Left cardiac atrium (tissue), 4 donors: ENCODE results near the gene CD96. TPM values are rescaled to one million over a fixed set of nuclear protein-coding genes. Genes with fewer than 3 reads are reported as not detected.

ENCODE experiments used
- ATAC-seq, 2 donors: fragments of 200-7000 bp; cut with Tn5 transposase; one replicate each; pipeline ENCODE4 v1.9.1; 2020; ENCODE audit warnings: mild to moderate bottlenecking in 2 of 2, moderate library complexity in 2 of 2
- DNase-seq: peaks from one replicate; pipeline ENCODE4 v3.0.0-alpha.2; 2020
- intact Hi-C, 2 donors: fragments of 100-400 bp; cut with DNase I; formaldehyde crosslinking; loops; one replicate each; pipeline versions ENCODE4 v1.14.1 to v1.15.1; 2022 to 2023
- total RNA-seq, 2 donors: library from RNA; stranded (reverse); fragmentation: NEBNext Ultra II Directional; extraction: Animal tissue kit (Norgen Biotek cat#: 25700); gene quantifications; one replicate each; pipeline ENCODE4 v1.2.1, GENCODE V29; 2021
- donor health status: DM: no; HTN: yes; CAD: no.
- donor health status: DM: no; HTN: yes; CAD: no; lungs with severe emphysema.
- donor health status: DM: yes; HTN: yes; CAD: no.
- donor health status: Dilated cardiomyopathy.

The CD96 gene
- total RNA-seq, 2 donors from 2014 or later: 1.6 to 2.9 TPM

GRCh38 chr3:111589303-111590142 is 47.5 kb downstream of the CD96 start:
- no peak for DNase-seq
- intact Hi-C loops: no loop called here
- ATAC-seq: no peak

- DNase-seq (no peak), ATAC-seq (no peak)
- intact Hi-C loops: no loop called here
Observed at GRCh38 chr3:111590143-111590491, 48.1 kb downstream of the CD96 start.

GRCh38 chr3:111591555-111591954 is 49.6 kb downstream of the CD96 start:
- DNase-seq (no peak), ATAC-seq (no peak)
- intact Hi-C loops: no loop called here

- no peak for DNase-seq
- intact Hi-C loops: no loop called here
- ATAC-seq: no peak
Observed at GRCh38 chr3:111592143-111592542, 50.1 kb downstream of the CD96 start.

GRCh38 chr3:111592936-111593335 is 50.9 kb downstream of the CD96 start:
- intact Hi-C loops: no loop called here
- ATAC-seq (no peak), DNase-seq (no peak)

- ATAC-seq: no peak
- DNase-seq: no peak
- intact Hi-C loops: no loop called here
Observed at GRCh38 chr3:111593666-111594065, 51.7 kb downstream of the CD96 start.

- intact Hi-C loops: no loop called here
- peak in 1 of 2 donors; percentile 88 for ATAC-seq
- DNase-seq: no peak
Observed at GRCh38 chr3:111594205-111594604, 52.2 kb downstream of the CD96 start.

- intact Hi-C loops: no loop called here
- DNase-seq (no peak), ATAC-seq (no peak)
Observed at GRCh38 chr3:111594781-111595180, 52.8 kb downstream of the CD96 start.

GRCh38 chr3:111595232-111595631 is 53.2 kb downstream of the CD96 start, which contains the start of gene ZBED2:
ZBED2 (minus strand) TSS chr3:111595346; CDS start chr3:111594201, 1,145 bp downstream.
- ATAC-seq (no peak), DNase-seq (no peak)
- intact Hi-C loops: no loop called here

GRCh38 chr3:111596328-111596727 is 54.3 kb downstream of the CD96 start:
- ATAC-seq: no peak
- intact Hi-C loops: no loop called here

GRCh38 chr3:111598139-111598538 is 56.1 kb downstream of the CD96 start:
- ATAC-seq: no peak
- no peak for DNase-seq
- intact Hi-C loops: no loop called here

More at GRCh38 chr3:111596328-111596727, 54.3 kb downstream of the CD96 start:
- no peak for DNase-seq

- ATAC-seq (no peak), DNase-seq (no peak)
- intact Hi-C loops: no loop called here
Observed at GRCh38 chr3:111598552-111598951, 56.6 kb downstream of the CD96 start.

- ATAC-seq (no peak), DNase-seq (no peak)
- intact Hi-C loops: no loop called here
Observed at GRCh38 chr3:111601810-111602209, 59.8 kb downstream of the CD96 start.

- DNase-seq (no peak), ATAC-seq (no peak)
- intact Hi-C loops: no loop called here
Observed at GRCh38 chr3:111603679-111604078, 61.7 kb downstream of the CD96 start.

GRCh38 chr3:111604119-111604518 is 62.1 kb downstream of the CD96 start:
- DNase-seq: no peak
- intact Hi-C loops: no loop called here
- no peak for ATAC-seq

GRCh38 chr3:111605018-111605417 is 63.0 kb downstream of the CD96 start:
- DNase-seq (no peak), ATAC-seq (no peak)
- intact Hi-C loops: no loop called here

- intact Hi-C loops: no loop called here
- no peak for ATAC-seq
Observed at GRCh38 chr3:111605493-111605892, 63.5 kb downstream of the CD96 start.

GRCh38 chr3:111607240-111607920 is 65.4 kb downstream of the CD96 start:
- intact Hi-C loops: no loop called here
- ATAC-seq: no peak
- DNase-seq: no peak

More at GRCh38 chr3:111605493-111605892, 63.5 kb downstream of the CD96 start:
- no peak for DNase-seq

- no peak for ATAC-seq
- intact Hi-C loops: no loop called here
Observed at GRCh38 chr3:111608383-111608782, 66.4 kb downstream of the CD96 start.

GRCh38 chr3:111609700-111610099 is 67.7 kb downstream of the CD96 start:
- intact Hi-C loops: no loop called here
- DNase-seq (no peak), ATAC-seq (no peak)

More at GRCh38 chr3:111608383-111608782, 66.4 kb downstream of the CD96 start:
- DNase-seq: no peak

GRCh38 chr3:111610189-111610588 is 68.2 kb downstream of the CD96 start:
- no peak for DNase-seq
- intact Hi-C loops: no loop called here
- no peak for ATAC-seq
